ENCODE results near the gene ZNF14. TPM values are rescaled to one million over a fixed set of nuclear protein-coding genes. Genes with fewer than 3 reads are reported as not detected.
"Not testable (repeated sequence)": the region's sequence is repeated elsewhere in the genome, so short reads cannot be mapped to it uniquely, and the experiment has no call there.

ZNF14 gene
- total RNA-seq, 1 donor from 2014 or later = 10.9 TPM

- Mint-ChIP-seq H3K27ac (ENCODE audit: unreplicated experiment) (no peak overlapping the region), H3K4me3 (ENCODE audit: unreplicated experiment) (no peak overlapping the region), H3K36me3 (ENCODE audit: unreplicated experiment) (peaks cover 90% of the 10 kb centered on the region), H3K9me3 (ENCODE audit: unreplicated experiment) (peaks cover 54% of the 10 kb centered on the region), H3K4me1 (ENCODE audit: low read depth, unreplicated experiment) (no peaks in the 10 kb centered on the region), H3K27me3 (ENCODE audit: unreplicated experiment) (peaks cover 8% of the 10 kb centered on the region)
- no peak for TF ChIP-seq CTCF (IDR thresholded peaks at IDR 0.05; ENCODE audit: partially characterized antibody, unreplicated experiment)
- no peak for DNase-seq
Observed at GRCh38 chr19:19711934-19712828, 20.7 kb downstream of the ZNF14 start.

GRCh38 chr19:19711306-19711933 lies 21.5 kb downstream of the ZNF14 start:
- peaks cover 54% of the 10 kb centered on the region for H3K9me3 Mint-ChIP-seq (ENCODE audit: unreplicated experiment)
- no peak overlapping the region for H3K27ac Mint-ChIP-seq (ENCODE audit: unreplicated experiment)
- DNase-seq = no peak
- H3K36me3 Mint-ChIP-seq (ENCODE audit: unreplicated experiment) = peaks cover 86% of the 10 kb centered on the region
- no peak overlapping the region for H3K4me3 Mint-ChIP-seq (ENCODE audit: unreplicated experiment)
- peaks cover 10% of the 10 kb centered on the region for H3K27me3 Mint-ChIP-seq (ENCODE audit: unreplicated experiment)
- H3K4me1 Mint-ChIP-seq (ENCODE audit: low read depth, unreplicated experiment) = no peaks in the 10 kb centered on the region
- no peak for TF ChIP-seq CTCF (IDR thresholded peaks at IDR 0.05; ENCODE audit: partially characterized antibody, unreplicated experiment)

GRCh38 chr19:19710506-19710905 lies 22.4 kb downstream of the ZNF14 start:
- peaks cover 10% of the 10 kb centered on the region for H3K27me3 Mint-ChIP-seq (ENCODE audit: unreplicated experiment)
- no peak overlapping the region for H3K27ac Mint-ChIP-seq (ENCODE audit: unreplicated experiment)
- no peak for TF ChIP-seq CTCF (IDR thresholded peaks at IDR 0.05; ENCODE audit: partially characterized antibody, unreplicated experiment)
- no peak overlapping the region for H3K4me3 Mint-ChIP-seq (ENCODE audit: unreplicated experiment)
- peaks cover 84% of the 10 kb centered on the region for H3K36me3 Mint-ChIP-seq (ENCODE audit: unreplicated experiment)
- H3K4me1 Mint-ChIP-seq (ENCODE audit: low read depth, unreplicated experiment) = no peaks in the 10 kb centered on the region
- DNase-seq = no peak
- H3K9me3 Mint-ChIP-seq (ENCODE audit: unreplicated experiment) = peaks cover 51% of the 10 kb centered on the region

- H3K27ac Mint-ChIP-seq (ENCODE audit: unreplicated experiment) = peak overlapping the region; percentile 12
- no peaks in the 10 kb centered on the region for H3K4me1 Mint-ChIP-seq (ENCODE audit: low read depth, unreplicated experiment)
- no peak for TF ChIP-seq CTCF (IDR thresholded peaks at IDR 0.05; ENCODE audit: partially characterized antibody, unreplicated experiment)
- peaks cover 9% of the 10 kb centered on the region for H3K27me3 Mint-ChIP-seq (ENCODE audit: unreplicated experiment)
- H3K36me3 Mint-ChIP-seq (ENCODE audit: unreplicated experiment) = peaks cover 57% of the 10 kb centered on the region
- no peak for DNase-seq
- no peak overlapping the region for H3K4me3 Mint-ChIP-seq (ENCODE audit: unreplicated experiment)
- peaks cover 27% of the 10 kb centered on the region for H3K9me3 Mint-ChIP-seq (ENCODE audit: unreplicated experiment)
Observed at GRCh38 chr19:19704836-19705235, 28.1 kb downstream of the ZNF14 start.

GRCh38 chr19:19700493-19700892 lies 32.4 kb downstream of the ZNF14 start:
- H3K4me3 Mint-ChIP-seq (ENCODE audit: unreplicated experiment); H3K27ac Mint-ChIP-seq (ENCODE audit: unreplicated experiment); DNase-seq; H3K4me1 Mint-ChIP-seq (ENCODE audit: low read depth, unreplicated experiment); H3K27me3 Mint-ChIP-seq (ENCODE audit: unreplicated experiment): not testable (repeated sequence)
- Mint-ChIP-seq H3K36me3 (ENCODE audit: unreplicated experiment) (peaks cover 22% of the 10 kb centered on the region), H3K9me3 (ENCODE audit: unreplicated experiment) (peaks cover 11% of the 10 kb centered on the region)

Data from glutamatergic neuron (in vitro differentiated cells).